ENCODE measurements around the gene MBD3L4. TPM values are rescaled to one million over a fixed set of nuclear protein-coding genes. Genes with fewer than 3 reads are reported as not detected.

MBD3L4 gene
- total RNA-seq, result not detected

DNA sequence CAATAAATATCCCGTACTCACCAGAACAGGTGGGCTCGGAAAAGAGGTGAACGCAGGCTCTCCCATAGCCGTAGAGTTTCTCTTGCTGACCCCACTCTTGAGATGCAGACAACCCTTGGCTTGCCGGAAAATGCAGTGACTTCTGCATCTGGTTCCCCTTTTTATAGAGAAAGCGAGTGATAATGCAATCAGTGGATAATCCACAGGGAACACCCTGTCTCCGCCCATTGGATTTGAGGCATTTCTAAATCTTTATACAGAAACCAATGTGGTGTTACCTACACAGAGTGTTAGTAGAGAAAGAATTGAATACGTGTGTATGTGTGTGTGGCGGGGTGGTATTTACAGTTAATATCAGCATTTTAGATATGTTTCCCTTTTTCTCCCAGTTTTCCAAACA, at the start of gene MBD3L4:
Gene MBD3L4 (minus strand): TSS at position 101 of the 400 bp plus-strand sequence. CDS start 35 bp downstream, at position 66.

DNA sequence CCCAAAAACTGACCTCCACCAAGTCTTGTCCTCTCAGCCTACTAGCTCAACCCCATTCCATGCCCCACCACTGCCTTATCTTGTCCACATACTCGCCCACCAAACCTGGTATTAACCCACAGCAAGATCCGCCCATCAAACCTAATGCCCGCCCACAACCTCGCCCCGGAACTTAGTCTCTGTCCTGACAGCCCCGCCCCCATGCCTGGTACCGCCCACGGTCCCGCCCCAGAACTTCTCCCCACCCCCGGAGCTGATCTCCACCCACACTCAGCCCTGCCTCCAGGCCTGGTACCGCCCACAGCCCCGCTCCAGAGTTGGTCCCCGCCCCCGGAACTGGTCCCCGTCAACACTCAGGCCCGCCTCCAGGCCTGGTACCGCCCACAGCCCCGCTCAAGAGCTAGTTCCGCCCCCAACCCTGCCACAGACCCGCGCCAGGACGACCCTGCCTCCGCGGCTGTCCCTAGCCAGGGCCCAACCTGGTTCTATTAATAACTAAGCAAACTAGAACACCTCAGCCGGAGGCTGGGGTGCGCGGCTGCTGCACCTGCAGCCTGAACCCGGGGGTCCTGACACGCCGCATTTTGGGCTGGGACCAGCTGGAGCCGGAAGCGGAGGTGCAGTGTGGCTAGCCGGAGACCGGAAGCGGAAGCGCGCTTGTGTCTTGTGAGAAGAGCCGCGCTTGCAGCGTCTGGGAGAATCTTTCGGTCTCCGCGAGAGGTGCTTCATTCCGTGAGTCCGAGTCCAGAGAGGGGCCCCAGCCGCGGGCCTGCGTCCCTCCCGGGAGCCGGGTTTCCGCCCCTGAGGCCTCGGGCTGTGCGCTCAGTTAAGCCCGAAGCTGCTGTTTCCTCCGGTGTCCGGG, 29.3 kb upstream of the MBD3L4 start, which contains the start of gene ZNF557:
Gene ZNF557 (plus strand): TSS at position 662 of the 862 bp plus-strand sequence. CDS start 5,372 bp downstream, outside the sequence.

DNA sequence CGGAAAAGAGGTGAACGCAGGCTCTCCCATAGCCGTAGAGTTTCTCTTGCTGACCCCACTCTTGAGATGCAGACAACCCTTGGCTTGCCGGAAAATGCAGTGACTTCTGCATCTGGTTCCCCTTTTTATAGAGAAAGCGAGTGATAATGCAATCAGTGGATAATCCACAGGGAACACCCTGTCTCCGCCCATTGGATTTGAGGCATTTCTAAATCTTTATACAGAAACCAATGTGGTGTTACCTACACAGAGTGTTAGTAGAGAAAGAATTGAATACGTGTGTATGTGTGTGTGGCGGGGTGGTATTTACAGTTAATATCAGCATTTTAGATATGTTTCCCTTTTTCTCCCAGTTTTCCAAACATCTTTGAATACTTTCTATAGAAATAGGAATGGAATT, 18.6 kb upstream of the MBD3L4 start, which contains the start of gene MBD3L3:
Gene MBD3L3 (minus strand): TSS at position 101 of the 400 bp plus-strand sequence. CDS start 71 bp downstream, at position 30.

DNA sequence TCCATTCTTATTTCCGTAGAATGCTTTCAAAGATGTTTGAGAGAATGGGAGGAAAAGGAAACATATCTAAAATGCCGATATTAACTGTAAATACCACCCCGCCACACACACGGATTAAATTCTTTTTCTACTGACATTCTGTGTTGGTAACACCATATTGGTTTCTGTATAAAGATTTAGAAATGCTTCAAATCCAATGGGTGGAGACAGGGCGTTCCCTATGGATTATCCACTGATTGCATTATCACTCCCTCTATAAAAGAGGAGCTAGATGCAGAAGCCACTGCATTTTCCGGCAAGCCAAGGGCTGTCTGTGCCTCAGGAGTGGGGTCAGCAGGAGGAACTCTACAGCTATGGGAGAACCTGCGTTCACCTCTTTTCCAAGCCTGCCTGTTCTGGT, 9.0 kb upstream of the MBD3L4 start, which contains the start of gene MBD3L2:
Gene MBD3L2 (plus strand): TSS at position 301 of the 400 bp plus-strand sequence. CDS start 53 bp downstream, at position 354.

DNA sequence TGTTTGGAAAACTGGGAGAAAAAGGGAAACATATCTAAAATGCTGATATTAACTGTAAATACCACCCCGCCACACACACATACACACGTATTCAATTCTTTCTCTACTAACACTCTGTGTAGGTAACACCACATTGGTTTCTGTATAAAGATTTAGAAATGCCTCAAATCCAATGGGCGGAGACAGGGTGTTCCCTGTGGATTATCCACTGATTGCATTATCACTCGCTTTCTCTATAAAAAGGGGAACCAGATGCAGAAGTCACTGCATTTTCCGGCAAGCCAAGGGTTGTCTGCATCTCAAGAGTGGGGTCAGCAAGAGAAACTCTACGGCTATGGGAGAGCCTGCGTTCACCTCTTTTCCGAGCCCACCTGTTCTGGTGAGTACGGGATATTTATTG, 9.7 kb downstream of the MBD3L4 start, which contains the start of gene MBD3L5:
Gene MBD3L5 (plus strand): TSS at position 301 of the 400 bp plus-strand sequence. CDS start 34 bp downstream, at position 335.

DNA sequence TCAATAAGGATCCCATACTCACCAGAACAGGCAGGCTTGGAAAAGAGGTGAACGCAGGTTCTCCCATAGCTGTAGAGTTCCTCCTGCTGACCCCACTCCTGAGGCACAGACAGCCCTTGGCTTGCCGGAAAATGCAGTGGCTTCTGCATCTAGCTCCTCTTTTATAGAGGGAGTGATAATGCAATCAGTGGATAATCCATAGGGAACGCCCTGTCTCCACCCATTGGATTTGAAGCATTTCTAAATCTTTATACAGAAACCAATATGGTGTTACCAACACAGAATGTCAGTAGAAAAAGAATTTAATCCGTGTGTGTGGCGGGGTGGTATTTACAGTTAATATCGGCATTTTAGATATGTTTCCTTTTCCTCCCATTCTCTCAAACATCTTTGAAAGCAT, 18.6 kb downstream of the MBD3L4 start, which contains the start of gene MBD3L2B:
Gene MBD3L2B (minus strand): TSS at position 101 of the 400 bp plus-strand sequence. CDS start 34 bp downstream, at position 67.

Other genes with a start within 250 kb of the MBD3L4 start
- 2.1 TPM for gene ADGRE1, start 152.6 kb downstream of the MBD3L4 start, total RNA-seq
- gene MBD3L2B, start 18.7 kb downstream of the MBD3L4 start, total RNA-seq, result not detected
- not detected for gene MBD3L5, start 9.6 kb downstream of the MBD3L4 start, total RNA-seq
- not detected for gene MBD3L2, start 9.1 kb upstream of the MBD3L4 start, total RNA-seq
- not detected for gene MBD3L3, start 18.5 kb upstream of the MBD3L4 start, total RNA-seq
- 27.2 TPM for gene ZNF557, start 29.5 kb upstream of the MBD3L4 start, total RNA-seq